GM19193 (cell line): ENCODE measurements around the gene AGR3.

ENCODE experiments used
- POLR2A ChIP-seq: IDR thresholded peaks from 4 replicates; pipeline ENCODE4 v1.6.1; 2011; ENCODE audit not compliant: insufficient read depth, insufficient read length; ENCODE audit errors: extremely low read depth

AGR3 gene

GRCh38 chr7:16850614-16851466 lies 30.9 kb downstream of the AGR3 start:
- TF ChIP-seq POLR2A, result no peak

GRCh38 chr7:16849296-16850148 lies 32.3 kb downstream of the AGR3 start:
- TF ChIP-seq POLR2A, result no peak

- TF ChIP-seq POLR2A, result no peak
Observed at GRCh38 chr7:16847381-16847860, 34.4 kb downstream of the AGR3 start.

GRCh38 chr7:16846601-16847165 lies 35.1 kb downstream of the AGR3 start:
- no peak for TF ChIP-seq POLR2A

GRCh38 chr7:16845746-16846145 lies 36.0 kb downstream of the AGR3 start:
- TF ChIP-seq POLR2A, result no peak

GRCh38 chr7:16841681-16842080 lies 40.1 kb downstream of the AGR3 start:
- no peak for TF ChIP-seq POLR2A

- TF ChIP-seq POLR2A, result no peak
Observed at GRCh38 chr7:16840094-16840493, 41.7 kb downstream of the AGR3 start.

GRCh38 chr7:16839646-16840045 lies 42.1 kb downstream of the AGR3 start:
- no peak for TF ChIP-seq POLR2A

- no peak for TF ChIP-seq POLR2A
Observed at GRCh38 chr7:16838891-16839290, 42.9 kb downstream of the AGR3 start.

- TF ChIP-seq POLR2A, result no peak
Observed at GRCh38 chr7:16838386-16838785, 43.4 kb downstream of the AGR3 start.

GRCh38 chr7:16836481-16836880 lies 45.3 kb downstream of the AGR3 start:
- TF ChIP-seq POLR2A, result no peak

GRCh38 chr7:16833373-16833772 lies 48.4 kb downstream of the AGR3 start:
- no peak for TF ChIP-seq POLR2A

- TF ChIP-seq POLR2A, result no peak
Observed at GRCh38 chr7:16826060-16826459, 55.7 kb downstream of the AGR3 start.

GRCh38 chr7:16822029-16822428 lies 59.8 kb downstream of the AGR3 start:
- TF ChIP-seq POLR2A, result no peak

GRCh38 chr7:16818732-16819131 lies 63.1 kb downstream of the AGR3 start:
- no peak for TF ChIP-seq POLR2A

GRCh38 chr7:16817536-16817935 lies 64.2 kb downstream of the AGR3 start:
- TF ChIP-seq POLR2A, result no peak

GRCh38 chr7:16816824-16817223 lies 65.0 kb downstream of the AGR3 start:
- TF ChIP-seq POLR2A, result no peak
